Endodermal cell (in vitro differentiated cells): ENCODE measurements around the gene NME5. TPM values are rescaled to one million over a fixed set of nuclear protein-coding genes. Genes with fewer than 3 reads are reported as not detected.

ENCODE experiments used
- DNase-seq: peaks from one replicate; pipeline ENCODE4 v3.0.0-alpha.2; 2017
- H3K27ac ChIP-seq: 2 replicates; pipeline ENCODE4 v1.5.1; 2013; ENCODE audit warnings: mild to moderate bottlenecking, low read depth, low read length, moderate library complexity
- H3K27me3 ChIP-seq: 2 replicates; pipeline ENCODE4 v1.6.1; 2013; ENCODE audit warnings: mild to moderate bottlenecking, low read length, moderate library complexity; ENCODE audit not compliant: insufficient read depth, control insufficient read depth, poor library complexity, severe bottlenecking
- H3K36me3 ChIP-seq: 2 replicates; pipeline ENCODE4 v1.7.0; 2013; ENCODE audit warnings: mild to moderate bottlenecking, low read length, moderate library complexity; ENCODE audit not compliant: control insufficient read depth, insufficient read depth
- H3K4me1 ChIP-seq: one replicate; pipeline ENCODE4 v1.7.0; 2013; ENCODE audit warnings: low read length; ENCODE audit not compliant: control insufficient read depth, insufficient read depth
- H3K4me3 ChIP-seq: 2 replicates; pipeline ENCODE4 v1.5.1; 2013; ENCODE audit warnings: mild to moderate bottlenecking, low read length, moderate library complexity
- H3K9ac ChIP-seq: 2 replicates; pipeline ENCODE4 v1.6.1; 2013; ENCODE audit warnings: mild to moderate bottlenecking, low read length, moderate library complexity; ENCODE audit not compliant: poor library complexity, severe bottlenecking; ENCODE audit errors: extremely low read depth
- H3K9me3 ChIP-seq: 2 replicates; pipeline ENCODE4 v1.6.1; 2013; ENCODE audit warnings: mild to moderate bottlenecking, low read length, moderate library complexity; ENCODE audit not compliant: control insufficient read depth
- H3K27ac Mint-ChIP-seq: 2 replicates; pipeline ENCODE4 v1.8.0; 2020; ENCODE audit warnings: mixed read lengths
- H3K27me3 Mint-ChIP-seq: 2 replicates; pipeline ENCODE4 v1.8.0; 2021; ENCODE audit warnings: mild to moderate bottlenecking, mixed read lengths; ENCODE audit not compliant: insufficient read depth
- H3K36me3 Mint-ChIP-seq: 2 replicates; pipeline ENCODE4 v1.8.0; 2020; ENCODE audit warnings: low read depth, mixed read lengths
- H3K4me1 Mint-ChIP-seq: 2 replicates; pipeline ENCODE4 v1.8.0; 2020; ENCODE audit warnings: mixed read lengths
- H3K4me3 Mint-ChIP-seq: 2 replicates; pipeline ENCODE4 v1.8.0; 2020; ENCODE audit warnings: mild to moderate bottlenecking, moderate library complexity, mixed read lengths
- H3K9me3 Mint-ChIP-seq: 2 replicates; pipeline ENCODE4 v1.8.0; 2020; ENCODE audit warnings: mild to moderate bottlenecking, mixed read lengths
- WGBS, 2 experiments: methylation state at CpG; one replicate each; pipeline versions ENCODE4 v1.1.5 to v1.1.7; 2013; ENCODE audit warnings: missing lambda C conversion rate in 2 of 2, mixed read lengths in 1 of 2; ENCODE audit not compliant: insufficient coverage in 1 of 2, insufficient read length in 1 of 2; 5-methylcytosine and 5-hydroxymethylcytosine counted together
- total RNA-seq, 2 donors: library from RNA; stranded (reverse); fragmentation: NEBNext Ultra II Directional in 1 of 2; extraction: Animal tissue kit (Norgen Biotek cat#: 25700) in 1 of 2; gene quantifications; 2 replicates in 1 of 2; 3 replicates in 1 of 2; pipeline ENCODE4 v1.2.1, GENCODE V29; 2021
- TF ChIP-seq, protein P1 (sequence below): fragments of 200-600 bp; sonication (generic); conservative IDR thresholded peaks from 2 replicates; pipeline ENCODE4 v1.5.0; 2021; ENCODE audit warnings: antibody characterized with exemption, mild to moderate bottlenecking

The NME5 gene
- total RNA-seq, 2 donors from 2014 or later: 4.7 to 9.2 TPM

DNA sequence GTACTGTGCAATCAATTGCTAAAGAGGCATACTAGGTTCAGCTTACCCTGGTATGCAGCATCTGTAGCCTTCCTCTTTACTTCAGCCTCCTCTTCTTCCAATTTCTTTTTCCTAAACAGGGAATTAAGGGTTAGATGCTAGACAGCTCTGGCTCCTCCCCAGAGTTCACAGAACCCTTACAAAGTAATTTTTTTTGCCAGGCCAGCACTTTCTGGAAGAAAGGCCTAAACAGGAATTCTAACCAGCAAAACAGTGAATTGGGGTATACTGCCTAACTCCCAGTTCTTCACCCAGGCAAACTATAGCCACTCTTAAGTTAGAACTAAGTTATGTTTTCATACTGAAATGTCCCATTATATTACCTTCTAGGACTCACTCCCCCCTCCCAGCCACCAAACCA is 31.1 kb upstream of the NME5 start:
- H3K9ac ChIP-seq: no peak overlapping the region
- Mint-ChIP-seq H3K27me3 (no peaks in the 10 kb centered on the region), H3K4me1 (no peaks in the 10 kb centered on the region), H3K27ac (no peak overlapping the region), H3K4me3 (no peak overlapping the region), H3K9me3 (no peaks in the 10 kb centered on the region), H3K36me3 (peaks cover 84% of the 10 kb centered on the region)
- DNase-seq: no peak
- peaks cover 98% of the 10 kb centered on the region for H3K36me3 ChIP-seq
- no peak overlapping the region for H3K27ac ChIP-seq
- H3K4me3 ChIP-seq: no peak overlapping the region
- H3K27me3 ChIP-seq: no peaks in the 10 kb centered on the region
- H3K9me3 ChIP-seq: no peaks in the 10 kb centered on the region
- H3K4me1 ChIP-seq: no peaks in the 10 kb centered on the region
- TF ChIP-seq, protein P1, sequence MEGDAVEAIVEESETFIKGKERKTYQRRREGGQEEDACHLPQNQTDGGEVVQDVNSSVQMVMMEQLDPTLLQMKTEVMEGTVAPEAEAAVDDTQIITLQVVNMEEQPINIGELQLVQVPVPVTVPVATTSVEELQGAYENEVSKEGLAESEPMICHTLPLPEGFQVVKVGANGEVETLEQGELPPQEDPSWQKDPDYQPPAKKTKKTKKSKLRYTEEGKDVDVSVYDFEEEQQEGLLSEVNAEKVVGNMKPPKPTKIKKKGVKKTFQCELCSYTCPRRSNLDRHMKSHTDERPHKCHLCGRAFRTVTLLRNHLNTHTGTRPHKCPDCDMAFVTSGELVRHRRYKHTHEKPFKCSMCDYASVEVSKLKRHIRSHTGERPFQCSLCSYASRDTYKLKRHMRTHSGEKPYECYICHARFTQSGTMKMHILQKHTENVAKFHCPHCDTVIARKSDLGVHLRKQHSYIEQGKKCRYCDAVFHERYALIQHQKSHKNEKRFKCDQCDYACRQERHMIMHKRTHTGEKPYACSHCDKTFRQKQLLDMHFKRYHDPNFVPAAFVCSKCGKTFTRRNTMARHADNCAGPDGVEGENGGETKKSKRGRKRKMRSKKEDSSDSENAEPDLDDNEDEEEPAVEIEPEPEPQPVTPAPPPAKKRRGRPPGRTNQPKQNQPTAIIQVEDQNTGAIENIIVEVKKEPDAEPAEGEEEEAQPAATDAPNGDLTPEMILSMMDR: no peak

DNA sequence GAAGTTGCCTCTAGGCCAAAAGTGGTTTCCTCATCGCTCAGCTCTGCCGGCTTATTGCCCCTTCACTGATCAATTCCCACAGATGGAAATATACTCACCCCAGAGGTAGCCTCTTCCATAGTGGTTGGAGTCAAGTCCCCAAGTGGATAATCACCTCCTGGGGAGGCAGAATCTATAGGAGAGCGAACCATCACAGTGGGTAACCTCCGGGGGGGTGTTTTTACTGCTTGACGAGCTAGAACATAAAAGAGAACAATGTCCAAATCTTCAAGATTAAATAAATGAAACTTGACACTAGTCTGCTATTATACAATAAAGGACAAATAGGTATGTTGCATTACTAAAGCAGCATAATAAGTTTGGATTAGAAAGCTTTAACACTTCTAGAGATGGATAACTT is 29.9 kb upstream of the NME5 start:
- Histone ChIP-seq H3K4me3 (no peak overlapping the region), H3K36me3 (peaks cover 99% of the 10 kb centered on the region), H3K9me3 (no peaks in the 10 kb centered on the region), H3K27me3 (no peaks in the 10 kb centered on the region), H3K27ac (no peak overlapping the region), H3K9ac (no peak overlapping the region), H3K4me1 (no peaks in the 10 kb centered on the region)
- DNase-seq: no peak
- H3K27ac Mint-ChIP-seq: no peak overlapping the region
- peaks cover 86% of the 10 kb centered on the region for H3K36me3 Mint-ChIP-seq
- TF ChIP-seq, protein P1: no peak
- WGBS, 2 experiments: 96 to 100% methylated on average over 2 to 5 of the region's 5 CpGs
- H3K4me1 Mint-ChIP-seq: no peaks in the 10 kb centered on the region
- H3K27me3 Mint-ChIP-seq: no peaks in the 10 kb centered on the region
- no peak overlapping the region for H3K4me3 Mint-ChIP-seq
- no peaks in the 10 kb centered on the region for H3K9me3 Mint-ChIP-seq

DNA sequence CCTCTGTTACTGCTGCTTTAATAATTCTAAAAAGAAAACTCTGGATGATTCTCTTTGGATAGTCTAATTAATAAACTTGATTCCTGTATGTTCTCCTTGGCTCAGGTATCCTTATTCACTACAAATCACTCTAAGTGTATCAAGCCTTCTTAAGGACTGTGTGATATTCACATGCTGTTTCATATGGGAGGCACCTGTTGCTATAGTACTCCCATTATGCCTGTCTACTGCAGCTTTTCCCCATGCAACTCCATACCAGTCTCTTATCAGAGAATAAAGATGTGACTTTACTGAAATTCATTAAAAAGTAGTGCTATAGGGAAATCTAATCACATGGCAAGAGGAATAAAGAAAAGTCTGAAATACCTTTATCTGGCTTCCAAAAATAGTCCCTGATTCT is 24.5 kb upstream of the NME5 start:
- Mint-ChIP-seq H3K9me3 (no peaks in the 10 kb centered on the region), H3K27me3 (no peaks in the 10 kb centered on the region), H3K36me3 (peaks cover 91% of the 10 kb centered on the region), H3K4me3 (no peak overlapping the region), H3K27ac (no peak overlapping the region), H3K4me1 (no peaks in the 10 kb centered on the region)
- H3K9ac ChIP-seq: no peak overlapping the region
- no peaks in the 10 kb centered on the region for H3K27me3 ChIP-seq
- H3K36me3 ChIP-seq: peaks cover 97% of the 10 kb centered on the region
- TF ChIP-seq, protein P1: no peak
- DNase-seq: no peak
- no peaks in the 10 kb centered on the region for H3K9me3 ChIP-seq
- H3K4me1 ChIP-seq: no peaks in the 10 kb centered on the region
- H3K27ac ChIP-seq: no peak overlapping the region
- H3K4me3 ChIP-seq: no peak overlapping the region
